NB4 (cell line): ENCODE data around the gene COL23A1.

Source experiments
- DNase-seq: peaks from one replicate; pipeline ENCODE4 v3.0.0; 2010; ENCODE audit warnings: low read depth
- H3K4me3 ChIP-seq: one replicate; pipeline ENCODE4 v1.5.1; 2011; ENCODE audit warnings: mild to moderate bottlenecking, low read depth, low read length, moderate library complexity
- CTCF ChIP-seq: IDR thresholded peaks from one replicate; pipeline ENCODE4 v1.5.1; 2012; ENCODE audit warnings: low read depth, low read length
- MAX ChIP-seq: IDR thresholded peaks from 2 replicates; pipeline ENCODE4 v1.6.1; 2011; ENCODE audit warnings: low read depth, low read length
- MYC ChIP-seq: IDR thresholded peaks from 2 replicates; pipeline ENCODE4 v1.6.1; 2011; ENCODE audit warnings: low read depth, low read length
- POLR2A ChIP-seq: IDR thresholded peaks from 2 replicates; pipeline ENCODE4 v1.6.1; 2011; ENCODE audit warnings: mild to moderate bottlenecking; ENCODE audit not compliant: insufficient read length; ENCODE audit errors: extremely low read depth

The COL23A1 gene

GRCh38 chr5:178467568-178468195 is 122.5 kb downstream of the COL23A1 start:
- TF ChIP-seq CTCF = no peak
- peak; percentile 28 for TF ChIP-seq MYC
- peak overlapping the region; percentile 23 for H3K4me3 ChIP-seq
- peak; percentile 89 for DNase-seq

GRCh38 chr5:178467205-178467567 is 123.0 kb downstream of the COL23A1 start:
- no peak for DNase-seq
- TF ChIP-seq MAX (no peak), MYC (no peak), POLR2A (no peak), CTCF (no peak)
- no peak overlapping the region for H3K4me3 ChIP-seq

GRCh38 chr5:178466342-178466741 is 123.9 kb downstream of the COL23A1 start:
- no peak for DNase-seq
- no peak overlapping the region for H3K4me3 ChIP-seq
- no peak for TF ChIP-seq MYC
- TF ChIP-seq CTCF = no peak
- TF ChIP-seq POLR2A = no peak
- TF ChIP-seq MAX = no peak

GRCh38 chr5:178465861-178466288 is 124.3 kb downstream of the COL23A1 start:
- TF ChIP-seq MYC (no peak), CTCF (no peak), POLR2A (no peak), MAX (no peak)
- DNase-seq = no peak

GRCh38 chr5:178465228-178465860 is 124.8 kb downstream of the COL23A1 start:
- no peak for DNase-seq
- TF ChIP-seq MAX = no peak
- TF ChIP-seq MYC = no peak
- no peak for TF ChIP-seq CTCF
- TF ChIP-seq POLR2A = no peak
- H3K4me3 ChIP-seq = no peak overlapping the region

More at GRCh38 chr5:178465861-178466288, 124.3 kb downstream of the COL23A1 start:
- no peak overlapping the region for H3K4me3 ChIP-seq
